K562 (cell line): ENCODE measurements around the gene GRK1.

ENCODE experiments used
- GABPB1 ChIP-seq: sonication (generic); formaldehyde crosslinking; IDR thresholded peaks from 2 replicates; pipeline ENCODE4 v1.8.0; 2022; ENCODE audit warnings: mild to moderate bottlenecking, missing genetic modification reagents
- MEF2A ChIP-seq: IDR thresholded peaks from 2 replicates; pipeline ENCODE4 v1.6.1; 2011; ENCODE audit warnings: low read depth, mild to moderate bottlenecking, low read length, moderate library complexity; ENCODE audit not compliant: control insufficient read depth
- NFYB ChIP-seq: IDR thresholded peaks from 2 replicates; pipeline ENCODE4 v1.6.1; 2011; ENCODE audit warnings: mild to moderate bottlenecking, moderate library complexity; ENCODE audit not compliant: insufficient read length; ENCODE audit errors: extremely low read depth
- TCF7 ChIP-seq: sonication (generic); IDR thresholded peaks from 2 replicates; pipeline ENCODE4 v1.6.1; 2016; ENCODE audit warnings: antibody characterized with exemption, borderline replicate concordance
- ZNF830 ChIP-seq: fragments of 250-450 bp; sonication (Bioruptor Pico); IDR thresholded peaks from 2 replicates; pipeline ENCODE4 v1.5.0; 2021; ENCODE audit warnings: mild to moderate bottlenecking
- TF ChIP-seq, protein P1 (sequence below): sonication (generic); formaldehyde crosslinking; IDR thresholded peaks from 2 replicates; pipeline ENCODE4 v1.4.0; 2020; ENCODE audit warnings: mild to moderate bottlenecking, missing genetic modification reagents
- TF ChIP-seq, protein P2 (sequence below): fragments of 250-450 bp; sonication (Bioruptor Pico); IDR thresholded peaks from 2 replicates; pipeline ENCODE4 v1.8.0; 2021; ENCODE audit warnings: moderate library complexity, mild to moderate bottlenecking, inconsistent platforms
- TF ChIP-seq, protein P3 (sequence below), 3 experiments: IDR thresholded peaks in 2 of 3; conservative IDR thresholded peaks in 1 of 3; 2 replicates each; pipeline ENCODE4 v1.5.1; 2011 to 2012; ENCODE audit warnings: low read length in 3 of 3, mild to moderate bottlenecking in 3 of 3, control low read depth in 2 of 3, improper control_type of control experiment in 1 of 3, inconsistent platforms in 1 of 3, low read depth in 1 of 3, mixed read lengths in 1 of 3, moderate library complexity in 1 of 3; ENCODE audit not compliant: insufficient read depth in 2 of 3
- TF ChIP-seq, protein P4 (sequence below): sonication (generic); formaldehyde crosslinking; IDR thresholded peaks from 2 replicates; pipeline ENCODE4 v1.9.0; 2022; ENCODE audit warnings: mild to moderate bottlenecking, missing genetic modification reagents
- TF ChIP-seq, protein P5 (sequence below): sonication (generic); formaldehyde crosslinking; IDR thresholded peaks from 2 replicates; pipeline ENCODE4 v1.8.0; 2022; ENCODE audit warnings: mild to moderate bottlenecking, missing genetic modification reagents

DNA sequence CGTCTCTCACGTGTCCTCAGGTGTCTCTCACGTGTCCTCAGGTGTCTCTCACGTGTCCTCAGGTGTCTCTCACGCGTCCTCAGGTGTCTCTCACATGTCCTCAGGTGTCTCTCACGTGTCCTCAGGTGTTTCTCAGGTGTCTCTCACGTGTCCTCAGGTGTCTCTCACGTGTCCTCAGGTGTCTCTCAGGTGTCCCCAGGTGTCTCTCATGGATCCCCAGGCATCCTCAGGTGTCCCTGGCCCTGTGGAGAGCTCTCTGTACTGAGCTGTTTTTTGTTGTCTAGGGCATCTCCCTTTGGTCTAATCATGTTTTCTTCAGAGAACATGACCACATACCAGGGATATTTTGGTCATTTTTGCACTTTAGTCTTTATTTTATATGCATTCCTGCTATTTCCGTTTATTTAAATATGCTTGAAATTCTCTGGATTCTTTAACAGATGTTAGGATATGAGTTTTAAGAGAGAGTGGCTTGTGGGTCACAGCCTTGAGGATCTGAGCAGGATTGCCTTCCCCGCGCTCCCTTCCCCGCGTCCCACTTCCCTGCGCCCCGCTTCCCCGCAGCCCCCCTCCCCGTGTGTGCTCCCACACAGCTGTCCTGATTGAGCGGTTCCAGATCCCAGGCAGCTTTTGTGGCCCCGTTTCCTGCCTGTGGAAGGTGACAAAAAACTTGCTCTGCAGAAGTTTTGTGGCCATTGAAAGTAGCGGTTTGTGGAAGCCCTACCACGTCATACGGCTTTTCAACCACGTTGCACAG lies 40.9 kb upstream of the GRK1 start:
- TF ChIP-seq, protein P1, sequence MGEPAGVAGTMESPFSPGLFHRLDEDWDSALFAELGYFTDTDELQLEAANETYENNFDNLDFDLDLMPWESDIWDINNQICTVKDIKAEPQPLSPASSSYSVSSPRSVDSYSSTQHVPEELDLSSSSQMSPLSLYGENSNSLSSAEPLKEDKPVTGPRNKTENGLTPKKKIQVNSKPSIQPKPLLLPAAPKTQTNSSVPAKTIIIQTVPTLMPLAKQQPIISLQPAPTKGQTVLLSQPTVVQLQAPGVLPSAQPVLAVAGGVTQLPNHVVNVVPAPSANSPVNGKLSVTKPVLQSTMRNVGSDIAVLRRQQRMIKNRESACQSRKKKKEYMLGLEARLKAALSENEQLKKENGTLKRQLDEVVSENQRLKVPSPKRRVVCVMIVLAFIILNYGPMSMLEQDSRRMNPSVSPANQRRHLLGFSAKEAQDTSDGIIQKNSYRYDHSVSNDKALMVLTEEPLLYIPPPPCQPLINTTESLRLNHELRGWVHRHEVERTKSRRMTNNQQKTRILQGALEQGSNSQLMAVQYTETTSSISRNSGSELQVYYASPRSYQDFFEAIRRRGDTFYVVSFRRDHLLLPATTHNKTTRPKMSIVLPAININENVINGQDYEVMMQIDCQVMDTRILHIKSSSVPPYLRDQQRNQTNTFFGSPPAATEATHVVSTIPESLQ (CRISPR knock-in tag), result no peak
- no peak for TF ChIP-seq MEF2A
- no peak for TF ChIP-seq NFYB
- TF ChIP-seq, protein P2, sequence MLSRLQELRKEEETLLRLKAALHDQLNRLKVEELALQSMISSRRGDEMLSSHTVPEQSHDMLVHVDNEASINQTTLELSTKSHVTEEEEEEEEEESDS, result no peak
- TF ChIP-seq, protein P3, sequence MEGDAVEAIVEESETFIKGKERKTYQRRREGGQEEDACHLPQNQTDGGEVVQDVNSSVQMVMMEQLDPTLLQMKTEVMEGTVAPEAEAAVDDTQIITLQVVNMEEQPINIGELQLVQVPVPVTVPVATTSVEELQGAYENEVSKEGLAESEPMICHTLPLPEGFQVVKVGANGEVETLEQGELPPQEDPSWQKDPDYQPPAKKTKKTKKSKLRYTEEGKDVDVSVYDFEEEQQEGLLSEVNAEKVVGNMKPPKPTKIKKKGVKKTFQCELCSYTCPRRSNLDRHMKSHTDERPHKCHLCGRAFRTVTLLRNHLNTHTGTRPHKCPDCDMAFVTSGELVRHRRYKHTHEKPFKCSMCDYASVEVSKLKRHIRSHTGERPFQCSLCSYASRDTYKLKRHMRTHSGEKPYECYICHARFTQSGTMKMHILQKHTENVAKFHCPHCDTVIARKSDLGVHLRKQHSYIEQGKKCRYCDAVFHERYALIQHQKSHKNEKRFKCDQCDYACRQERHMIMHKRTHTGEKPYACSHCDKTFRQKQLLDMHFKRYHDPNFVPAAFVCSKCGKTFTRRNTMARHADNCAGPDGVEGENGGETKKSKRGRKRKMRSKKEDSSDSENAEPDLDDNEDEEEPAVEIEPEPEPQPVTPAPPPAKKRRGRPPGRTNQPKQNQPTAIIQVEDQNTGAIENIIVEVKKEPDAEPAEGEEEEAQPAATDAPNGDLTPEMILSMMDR (IDR thresholded peaks at IDR 0.05 in 2 of 3, conservative IDR thresholded peaks at IDR 0.05 in 1 of 3; ENCODE audit: insufficient read depth in 2 of 3, low read depth in 1 of 3, low read length in 3 of 3), result no peak
- no peak for TF ChIP-seq GABPB1 (CRISPR knock-in tag)
- no peak for TF ChIP-seq ZNF830 (CRISPR knock-in tag)
- no peak for TF ChIP-seq TCF7
- TF ChIP-seq, protein P4, sequence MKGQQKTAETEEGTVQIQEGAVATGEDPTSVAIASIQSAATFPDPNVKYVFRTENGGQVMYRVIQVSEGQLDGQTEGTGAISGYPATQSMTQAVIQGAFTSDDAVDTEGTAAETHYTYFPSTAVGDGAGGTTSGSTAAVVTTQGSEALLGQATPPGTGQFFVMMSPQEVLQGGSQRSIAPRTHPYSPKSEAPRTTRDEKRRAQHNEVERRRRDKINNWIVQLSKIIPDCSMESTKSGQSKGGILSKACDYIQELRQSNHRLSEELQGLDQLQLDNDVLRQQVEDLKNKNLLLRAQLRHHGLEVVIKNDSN (CRISPR knock-in tag), result no peak
- TF ChIP-seq, protein P5, sequence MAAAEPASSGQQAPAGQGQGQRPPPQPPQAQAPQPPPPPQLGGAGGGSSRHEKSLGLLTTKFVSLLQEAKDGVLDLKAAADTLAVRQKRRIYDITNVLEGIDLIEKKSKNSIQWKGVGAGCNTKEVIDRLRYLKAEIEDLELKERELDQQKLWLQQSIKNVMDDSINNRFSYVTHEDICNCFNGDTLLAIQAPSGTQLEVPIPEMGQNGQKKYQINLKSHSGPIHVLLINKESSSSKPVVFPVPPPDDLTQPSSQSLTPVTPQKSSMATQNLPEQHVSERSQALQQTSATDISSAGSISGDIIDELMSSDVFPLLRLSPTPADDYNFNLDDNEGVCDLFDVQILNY (CRISPR knock-in tag), result no peak
